Vagina (tissue), 2 donors: ENCODE data around the gene PLA2G4A.

Experiments used
- CTCF ChIP-seq, 3 experiments: fragments of 450-650 bp in 2 of 3; fragments of 200-600 bp in 1 of 3; sonication (generic) in 1 of 3; IDR thresholded peaks; one replicate each; pipeline ENCODE4 v1.5.1; 2017 to 2019; ENCODE audit warnings: antibody characterized with exemption in 3 of 3, mild to moderate bottlenecking in 2 of 3, moderate library complexity in 2 of 3
- POLR2A ChIP-seq, 2 donors: fragments of 450-650 bp; IDR thresholded peaks; one replicate each; pipeline ENCODE4 v1.6.1; 2017; ENCODE audit warnings: antibody characterized with exemption in 2 of 2, mild to moderate bottlenecking in 2 of 2, moderate library complexity in 2 of 2
- POLR2AphosphoS5 ChIP-seq, 2 donors: sonication (generic); formaldehyde crosslinking; IDR thresholded peaks; one replicate each; pipeline ENCODE4 v1.9.0; 2017; ENCODE audit warnings: antibody characterized with exemption in 2 of 2, mild to moderate bottlenecking in 2 of 2, low read depth in 1 of 2; ENCODE audit not compliant: insufficient read depth in 1 of 2

GRCh38 chr1:186819126-186819525 is 9.6 kb upstream of the PLA2G4A start:
- TF ChIP-seq POLR2A (IDR thresholded peaks at IDR 0.05) = no peak
- no peak for TF ChIP-seq CTCF (IDR thresholded peaks at IDR 0.05)
- no peak for TF ChIP-seq POLR2AphosphoS5 (IDR thresholded peaks at IDR 0.05; ENCODE audit: insufficient read depth in 1 of 2, low read depth in 1 of 2)
